Esophagus squamous epithelium (tissue), 5 donors: ENCODE results near the gene MX2. TPM values are rescaled to one million over a fixed set of nuclear protein-coding genes. Genes with fewer than 3 reads are reported as not detected.

Source experiments
- DNase-seq: peaks from one replicate; lab custom pipeline; 2025; lab: John Stamatoyannopoulos, UW
- H3K27ac ChIP-seq, 4 donors: fragments of 200-600 bp; sonication (generic); one replicate each; pipeline ENCODE4 v1.5.1; 2016 to 2019; ENCODE audit warnings: mild to moderate bottlenecking in 1 of 4
- H3K27me3 ChIP-seq, 4 donors: fragments of 200-600 bp; sonication (generic); 1 replicate in 3 of 4; 2 replicates in 1 of 4; pipeline versions ENCODE4 v1.5.1 to v1.6.0; 2017 to 2021; ENCODE audit warnings: antibody characterized with exemption in 1 of 4
- H3K36me3 ChIP-seq, 3 donors: fragments of 200-600 bp; sonication (generic); one replicate each; pipeline ENCODE4 v1.5.1; 2016 to 2019
- H3K4me1 ChIP-seq, 3 donors: fragments of 200-600 bp; sonication (generic); one replicate each; pipeline ENCODE4 v1.5.1; 2017 to 2019
- H3K4me3 ChIP-seq, 4 donors: fragments of 200-600 bp; sonication (generic); 1 replicate in 3 of 4; 2 replicates in 1 of 4; pipeline ENCODE4 v1.5.1; 2016 to 2019; ENCODE audit warnings: mild to moderate bottlenecking in 2 of 4, moderate library complexity in 1 of 4
- H3K9me3 ChIP-seq, 3 donors: fragments of 200-600 bp; sonication (generic); one replicate each; pipeline ENCODE4 v1.5.1; 2016 to 2019
- POLR2A ChIP-seq, 4 donors: fragments of 450-650 bp; IDR thresholded peaks; one replicate each; pipeline ENCODE4 v1.6.1; 2017; ENCODE audit warnings: antibody characterized with exemption in 4 of 4, mild to moderate bottlenecking in 4 of 4, moderate library complexity in 3 of 4
- WGBS, 2 donors: methylation state at CpG; one replicate each; pipeline ENCODE4 v1.1.5; 2018; 5-methylcytosine and 5-hydroxymethylcytosine counted together
- intact Hi-C: fragments of 100-400 bp; cut with DNase I; formaldehyde crosslinking; loops from one replicate; pipeline ENCODE4 v1.15.0; 2022
- total RNA-seq, 4 donors: library from RNA; depleted of rRNA; stranded (reverse); fragments of >200 nt; gene quantifications; one replicate each; pipeline ENCODE4 v1.1.0, GENCODE V29; 2016
- TF ChIP-seq, protein P1 (sequence below), 6 experiments: fragments of 450-650 bp in 4 of 6; fragments of 200-600 bp in 2 of 6; sonication (generic) in 2 of 6; IDR thresholded peaks; one replicate each; pipeline ENCODE4 v1.5.1; 2016 to 2019; ENCODE audit warnings: antibody characterized with exemption in 6 of 6, mild to moderate bottlenecking in 4 of 6, moderate library complexity in 4 of 6
- donor health status: DM: yes; HTN: yes; CAD: no.

Gene MX2
- total RNA-seq, 4 donors from 2014 or later, result 4.3 to 23.5 (median 8.5) TPM

DNA sequence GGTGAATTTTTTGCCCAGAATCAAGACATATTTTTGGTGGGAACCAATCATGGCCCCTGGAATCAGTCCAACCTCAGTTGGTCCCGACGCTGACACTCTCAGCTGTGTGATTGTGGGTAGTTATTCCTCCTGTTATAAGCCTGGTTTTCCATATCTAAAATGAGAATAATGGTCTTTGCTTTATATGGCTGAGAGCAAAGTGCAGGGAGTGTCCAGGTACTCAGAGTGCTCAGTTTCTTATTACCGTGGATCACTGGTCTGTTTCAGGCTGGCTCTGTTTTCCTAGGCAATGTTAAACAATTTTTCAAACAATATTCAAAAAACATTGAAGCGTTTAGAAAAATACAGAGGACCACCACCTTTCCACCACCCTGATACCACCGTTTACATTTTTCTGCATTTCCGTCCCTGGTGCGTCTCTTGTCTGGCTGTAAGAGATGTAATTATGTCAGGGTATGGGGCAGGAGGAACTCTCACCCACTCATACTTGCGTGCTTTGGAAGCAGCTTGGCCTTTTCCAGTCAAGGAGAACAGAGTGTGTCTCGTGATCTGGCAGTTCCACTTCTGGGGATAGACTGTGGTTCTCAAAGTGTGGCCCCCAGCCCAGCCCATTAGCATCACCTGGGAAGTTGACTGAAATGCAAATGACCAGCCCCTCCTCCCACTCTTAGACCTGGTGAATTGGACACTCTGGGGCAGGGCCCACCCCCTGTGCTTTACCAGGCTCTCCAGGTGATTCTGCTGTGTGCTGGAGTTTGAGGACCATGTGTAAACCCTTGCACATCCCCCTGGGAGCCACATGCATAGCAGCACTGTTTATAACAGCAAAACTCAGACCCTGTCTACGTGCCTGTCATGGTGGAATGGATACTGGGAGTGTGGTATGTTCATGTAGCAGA is 71.0 kb downstream of the MX2 start:
- TF ChIP-seq POLR2A (IDR thresholded peaks at IDR 0.05), result no peak
- TF ChIP-seq, protein P1, sequence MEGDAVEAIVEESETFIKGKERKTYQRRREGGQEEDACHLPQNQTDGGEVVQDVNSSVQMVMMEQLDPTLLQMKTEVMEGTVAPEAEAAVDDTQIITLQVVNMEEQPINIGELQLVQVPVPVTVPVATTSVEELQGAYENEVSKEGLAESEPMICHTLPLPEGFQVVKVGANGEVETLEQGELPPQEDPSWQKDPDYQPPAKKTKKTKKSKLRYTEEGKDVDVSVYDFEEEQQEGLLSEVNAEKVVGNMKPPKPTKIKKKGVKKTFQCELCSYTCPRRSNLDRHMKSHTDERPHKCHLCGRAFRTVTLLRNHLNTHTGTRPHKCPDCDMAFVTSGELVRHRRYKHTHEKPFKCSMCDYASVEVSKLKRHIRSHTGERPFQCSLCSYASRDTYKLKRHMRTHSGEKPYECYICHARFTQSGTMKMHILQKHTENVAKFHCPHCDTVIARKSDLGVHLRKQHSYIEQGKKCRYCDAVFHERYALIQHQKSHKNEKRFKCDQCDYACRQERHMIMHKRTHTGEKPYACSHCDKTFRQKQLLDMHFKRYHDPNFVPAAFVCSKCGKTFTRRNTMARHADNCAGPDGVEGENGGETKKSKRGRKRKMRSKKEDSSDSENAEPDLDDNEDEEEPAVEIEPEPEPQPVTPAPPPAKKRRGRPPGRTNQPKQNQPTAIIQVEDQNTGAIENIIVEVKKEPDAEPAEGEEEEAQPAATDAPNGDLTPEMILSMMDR (IDR thresholded peaks at IDR 0.05), result no peak
- 75 to 78% methylated on average over 10 of the region's 10 CpGs for WGBS, 2 donors
- DNase-seq, result no peak
- Histone ChIP-seq H3K27me3 (no peaks in the 10 kb centered on the region), H3K27ac (no peak overlapping the region), H3K36me3 (peaks cover 5 to 99% (median 49%) of the 10 kb centered on the region in 3 donors), H3K4me3 (no peak overlapping the region), H3K4me1 (peaks cover 0 to 7% (median 0%) of the 10 kb centered on the region in 3 donors), H3K9me3 (peaks cover 0 to 11% (median 6%) of the 10 kb centered on the region in 3 donors)
- intact Hi-C loops, result no loop called here

- intact Hi-C loops, result no loop called here
- DNase-seq, result no peak
- Histone ChIP-seq H3K36me3 (peaks cover 5 to 100% (median 54%) of the 10 kb centered on the region in 3 donors), H3K27ac (no peak overlapping the region), H3K9me3 (peaks cover 0 to 11% (median 6%) of the 10 kb centered on the region in 3 donors), H3K4me3 (no peak overlapping the region), H3K4me1 (no peaks in the 10 kb centered on the region), H3K27me3 (no peaks in the 10 kb centered on the region)
- 94 to 100% methylated on average over 2 of the region's 2 CpGs for WGBS, 2 donors
- TF ChIP-seq, protein P1 (IDR thresholded peaks at IDR 0.05), result no peak
- TF ChIP-seq POLR2A (IDR thresholded peaks at IDR 0.05), result no peak
Observed at GRCh38 chr21:41433566-41433965, 71.7 kb downstream of the MX2 start.

- no peak for DNase-seq
- 68 to 98% methylated on average over 5 to 7 of the region's 11 CpGs for WGBS, 2 donors
Observed at GRCh38 chr21:41435706-41436105, 73.9 kb downstream of the MX2 start.

GRCh38 chr21:41437729-41438128 is 75.9 kb downstream of the MX2 start:
- peaks cover 5 to 100% (median 67%) of the 10 kb centered on the region in 3 donors for H3K36me3 ChIP-seq
- H3K27me3 ChIP-seq, result no peaks in the 10 kb centered on the region
- H3K4me1 ChIP-seq, result no peaks in the 10 kb centered on the region
- no peak for DNase-seq
- no peak overlapping the region for H3K4me3 ChIP-seq
- no peak for TF ChIP-seq POLR2A (IDR thresholded peaks at IDR 0.05)
- TF ChIP-seq, protein P1 (IDR thresholded peaks at IDR 0.05), result no peak
- peaks cover 0 to 11% (median 6%) of the 10 kb centered on the region in 3 donors for H3K9me3 ChIP-seq
- no peak overlapping the region for H3K27ac ChIP-seq
- 18 to 40% methylated on average over 1 to 2 of the region's 2 CpGs for WGBS, 2 donors
- intact Hi-C loops, result no loop called here

More at GRCh38 chr21:41435706-41436105, 73.9 kb downstream of the MX2 start:
- intact Hi-C loops, result no loop called here
- Histone ChIP-seq H3K36me3 (peaks cover 5 to 100% (median 61%) of the 10 kb centered on the region in 3 donors), H3K4me1 (no peaks in the 10 kb centered on the region), H3K4me3 (no peak overlapping the region), H3K27me3 (no peaks in the 10 kb centered on the region), H3K9me3 (peaks cover 0 to 11% (median 6%) of the 10 kb centered on the region in 3 donors), H3K27ac (no peak overlapping the region)
- TF ChIP-seq, protein P1 (IDR thresholded peaks at IDR 0.05), result no peak
- no peak for TF ChIP-seq POLR2A (IDR thresholded peaks at IDR 0.05)
